Peyer's patch (tissue), 4 donors: ENCODE results near the gene RANGAP1. TPM values are rescaled to one million over a fixed set of nuclear protein-coding genes. Genes with fewer than 3 reads are reported as not detected.

Source experiments
- DNase-seq, 3 donors: peaks; one replicate each; pipeline ENCODE4 v3.0.0-alpha.2; 2017 to 2019
- H3K27ac ChIP-seq, 4 donors: fragments of 200-600 bp; sonication (generic); one replicate each; pipeline ENCODE4 v1.5.1; 2016 to 2019
- H3K27me3 ChIP-seq, 2 donors: fragments of 200-600 bp; sonication (generic); one replicate each; pipeline ENCODE4 v1.5.1; 2019
- H3K36me3 ChIP-seq, 3 donors: fragments of 200-600 bp; sonication (generic); one replicate each; pipeline ENCODE4 v1.5.1; 2016 to 2019
- H3K4me1 ChIP-seq, 4 donors: fragments of 200-600 bp; sonication (generic); one replicate each; pipeline ENCODE4 v1.5.1; 2016 to 2019
- H3K4me3 ChIP-seq, 4 donors: fragments of 200-600 bp; sonication (generic); 1 replicate in 3 of 4; 2 replicates in 1 of 4; pipeline ENCODE4 v1.5.1; 2016 to 2019; ENCODE audit warnings: mild to moderate bottlenecking in 1 of 4
- H3K9me3 ChIP-seq, 4 donors: fragments of 200-600 bp; sonication (generic); one replicate each; pipeline ENCODE4 v1.5.1; 2016 to 2019; ENCODE audit warnings: mild to moderate bottlenecking in 1 of 4
- CTCF ChIP-seq, 6 experiments: fragments of 450-650 bp in 4 of 6; fragments of 200-600 bp in 2 of 6; sonication (generic) in 1 of 6; IDR thresholded peaks; one replicate each; pipeline ENCODE4 v1.5.1; 2017 to 2019; ENCODE audit warnings: antibody characterized with exemption in 6 of 6, mild to moderate bottlenecking in 3 of 6, moderate library complexity in 1 of 6
- POLR2A ChIP-seq, 2 donors: fragments of 450-650 bp; IDR thresholded peaks; one replicate each; pipeline ENCODE4 v1.5.1; 2017; ENCODE audit warnings: antibody characterized with exemption in 2 of 2, mild to moderate bottlenecking in 2 of 2, moderate library complexity in 2 of 2
- total RNA-seq, 4 donors: library from RNA; depleted of rRNA; stranded (reverse); fragments of >200 nt; gene quantifications; one replicate each; pipeline ENCODE4 v1.1.0, GENCODE V29; 2016

RANGAP1 gene
- total RNA-seq, 4 donors from 2014 or later: 29.8 to 79.2 (median 35.8) TPM

DNA sequence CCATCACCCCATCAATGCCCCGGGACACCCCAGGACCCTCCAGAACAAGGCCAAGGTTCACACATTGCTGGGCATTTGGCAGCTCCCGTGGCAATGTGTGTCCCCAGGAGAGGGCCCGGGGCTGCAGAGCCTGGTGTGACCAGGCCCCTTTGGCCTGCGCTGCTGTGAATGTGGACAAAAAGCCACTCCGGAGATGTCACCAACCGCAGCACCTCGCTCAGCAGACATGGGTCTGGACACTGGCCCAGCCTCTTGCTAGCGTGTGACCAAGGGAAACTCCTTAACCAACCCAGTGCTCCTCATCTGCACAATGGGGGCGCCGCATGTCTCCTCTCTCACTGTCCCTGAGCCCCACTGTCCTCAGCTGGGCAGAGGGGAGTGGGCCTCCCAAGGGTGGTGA lies 37.2 kb downstream of the RANGAP1 start:
- no peak for DNase-seq
- Histone ChIP-seq H3K36me3 (peaks cover 0 to 84% (median 0%) of the 10 kb centered on the region in 3 donors), H3K27ac (no peak overlapping the region)

DNA sequence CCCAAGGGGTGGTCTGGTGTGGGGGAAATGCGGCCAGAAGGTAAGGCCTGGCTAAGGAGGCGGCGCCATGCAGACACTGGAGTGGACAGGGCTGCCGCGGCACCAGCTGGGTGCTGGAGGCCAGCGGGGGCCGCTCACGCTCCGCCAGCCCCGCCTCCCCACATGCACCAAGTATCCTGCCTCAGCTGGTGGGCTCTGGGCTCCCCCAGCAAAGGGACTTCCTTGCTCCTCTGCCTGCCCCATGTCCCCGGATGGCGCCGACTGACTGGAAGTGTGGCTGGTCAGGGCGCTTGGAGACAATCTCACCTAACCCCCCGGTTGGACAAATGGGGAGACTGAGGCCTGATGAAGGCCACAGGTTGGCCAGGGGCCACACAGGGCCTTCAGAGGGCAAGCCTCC lies 37.7 kb downstream of the RANGAP1 start:
- no peak for DNase-seq
- TF ChIP-seq POLR2A (IDR thresholded peaks at IDR 0.05) (no peak), CTCF (IDR thresholded peaks at IDR 0.05) (no peak)
- no peaks in the 10 kb centered on the region for H3K4me1 ChIP-seq

More for the DNA sequence above, 37.2 kb downstream of the RANGAP1 start:
- Histone ChIP-seq H3K9me3 (no peaks in the 10 kb centered on the region), H3K4me3 (no peak overlapping the region), H3K4me1 (no peaks in the 10 kb centered on the region), H3K27me3 (no peaks in the 10 kb centered on the region)
- TF ChIP-seq POLR2A (IDR thresholded peaks at IDR 0.05) (no peak), CTCF (IDR thresholded peaks at IDR 0.05) (no peak)

DNA sequence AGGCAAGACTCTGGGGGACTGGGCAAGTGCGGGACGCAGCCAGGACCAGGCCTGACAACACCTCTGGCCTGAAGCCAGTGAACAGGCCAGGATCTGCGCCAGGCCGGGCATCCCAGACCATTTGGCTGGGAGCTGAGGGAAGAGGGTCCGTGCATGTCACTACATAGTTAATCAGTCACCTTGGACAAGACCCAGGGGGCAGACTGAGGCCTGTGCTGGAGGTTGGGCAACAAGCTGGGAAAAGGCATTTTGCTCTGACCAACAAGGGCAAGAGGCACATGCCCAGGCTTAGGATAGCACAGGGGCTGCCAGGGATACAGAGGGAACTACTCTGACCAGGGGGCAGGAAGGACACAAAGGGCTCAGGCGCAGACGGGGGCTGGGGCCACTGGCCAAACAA lies 38.3 kb downstream of the RANGAP1 start:
- TF ChIP-seq POLR2A (IDR thresholded peaks at IDR 0.05) (no peak), CTCF (IDR thresholded peaks at IDR 0.05) (no peak)
- no peaks in the 10 kb centered on the region for H3K27me3 ChIP-seq
- DNase-seq: no peak
- no peaks in the 10 kb centered on the region for H3K4me1 ChIP-seq
- H3K36me3 ChIP-seq: peaks cover 0 to 74% (median 0%) of the 10 kb centered on the region in 3 donors
- H3K9me3 ChIP-seq: no peaks in the 10 kb centered on the region
- no peak overlapping the region for H3K4me3 ChIP-seq
- no peak overlapping the region for H3K27ac ChIP-seq

More for the DNA sequence above, 37.7 kb downstream of the RANGAP1 start:
- Histone ChIP-seq H3K27ac (no peak overlapping the region), H3K4me3 (no peak overlapping the region), H3K36me3 (peaks cover 0 to 80% (median 0%) of the 10 kb centered on the region in 3 donors), H3K27me3 (no peaks in the 10 kb centered on the region), H3K9me3 (no peaks in the 10 kb centered on the region)

DNA sequence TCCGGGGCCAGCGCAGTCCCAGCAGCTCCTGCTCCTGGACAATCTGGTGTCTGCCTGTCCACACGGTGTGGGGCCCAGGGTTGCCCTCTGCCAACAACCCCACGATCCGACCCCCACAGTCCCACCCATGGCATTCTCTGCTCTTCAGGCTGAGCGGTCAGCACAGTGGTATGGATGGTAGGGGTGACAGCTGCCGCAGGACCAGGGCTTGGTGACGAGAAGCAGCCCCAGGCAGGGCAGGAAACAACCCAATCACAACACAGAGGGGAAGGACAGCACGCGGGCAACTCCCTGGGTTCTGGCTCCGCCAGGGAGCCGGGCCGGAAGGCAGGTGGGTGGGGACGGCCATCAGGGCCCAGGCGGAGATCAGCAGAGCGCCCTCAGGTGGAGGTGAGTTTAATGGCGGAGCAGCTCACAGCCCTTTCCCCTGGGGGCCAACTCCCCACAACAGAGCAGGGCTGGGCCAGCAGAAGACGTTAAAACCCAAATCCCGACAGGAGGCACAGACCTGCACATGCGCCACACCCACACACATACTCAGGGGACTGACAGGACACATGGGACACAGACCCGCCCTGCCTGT lies 40.0 kb downstream of the RANGAP1 start:
- Histone ChIP-seq H3K4me3 (no peak overlapping the region), H3K36me3 (peaks cover 0 to 57% (median 0%) of the 10 kb centered on the region in 3 donors), H3K27me3 (no peaks in the 10 kb centered on the region), H3K4me1 (no peaks in the 10 kb centered on the region), H3K9me3 (no peaks in the 10 kb centered on the region), H3K27ac (no peak overlapping the region)
- no peak for DNase-seq
- TF ChIP-seq POLR2A (IDR thresholded peaks at IDR 0.05) (no peak), CTCF (IDR thresholded peaks at IDR 0.05) (no peak)

GRCh38 chr22:41243361-41243760 lies 42.6 kb downstream of the RANGAP1 start:
- Histone ChIP-seq H3K27ac (no peak overlapping the region), H3K27me3 (no peaks in the 10 kb centered on the region), H3K4me1 (peaks cover 0 to under 1% (median under 1%) of the 10 kb centered on the region in 4 donors), H3K9me3 (no peaks in the 10 kb centered on the region), H3K36me3 (peaks cover 0 to 30% (median 0%) of the 10 kb centered on the region in 3 donors), H3K4me3 (no peak overlapping the region)
- TF ChIP-seq POLR2A (IDR thresholded peaks at IDR 0.05) (no peak), CTCF (IDR thresholded peaks at IDR 0.05) (no peak)
- DNase-seq: no peak
